ENCODE data around the gene DCLK1. TPM values are rescaled to one million over a fixed set of nuclear protein-coding genes. Genes with fewer than 3 reads are reported as not detected.

Gene DCLK1
- total and polyA plus RNA-seq, 2 donors from 2014 or later (not counting 2 experiments from before 2014, with no cell fraction given) = 0.11 TPM; not detected in 1

Other genes starting within 250 kb of the DCLK1 start
- gene SOHLH2, start 83.2 kb upstream of the DCLK1 start, total RNA-seq = not detected in 2 replicates
- gene SOHLH2, start 83.2 kb upstream of the DCLK1 start, polyA plus RNA-seq = not detected in 2 replicates
- gene CCDC169, start 166.4 kb upstream of the DCLK1 start, total RNA-seq = 0.17 and 0.25 TPM in 2 replicates
- 0.11 and 0.19 TPM in 2 replicates for gene CCDC169, start 166.4 kb upstream of the DCLK1 start, polyA plus RNA-seq
- gene SPART, start 215.0 kb upstream of the DCLK1 start, total RNA-seq = 42.4 and 45.3 TPM in 2 replicates
- 12.7 and 18.1 TPM in 2 replicates for gene SPART, start 215.0 kb upstream of the DCLK1 start, polyA plus RNA-seq